Erythroblast (primary cell): ENCODE results near the gene CUTC.

Source experiments
- GATA1 ChIP-seq: IDR thresholded peaks from 2 replicates; pipeline ENCODE4 v1.6.1; 2011; ENCODE audit warnings: low read depth, mild to moderate bottlenecking, control low read depth, low read length, moderate library complexity
- POLR2A ChIP-seq: IDR thresholded peaks from 2 replicates; pipeline ENCODE4 v1.6.1; 2011; ENCODE audit warnings: mild to moderate bottlenecking, low read length

DNA sequence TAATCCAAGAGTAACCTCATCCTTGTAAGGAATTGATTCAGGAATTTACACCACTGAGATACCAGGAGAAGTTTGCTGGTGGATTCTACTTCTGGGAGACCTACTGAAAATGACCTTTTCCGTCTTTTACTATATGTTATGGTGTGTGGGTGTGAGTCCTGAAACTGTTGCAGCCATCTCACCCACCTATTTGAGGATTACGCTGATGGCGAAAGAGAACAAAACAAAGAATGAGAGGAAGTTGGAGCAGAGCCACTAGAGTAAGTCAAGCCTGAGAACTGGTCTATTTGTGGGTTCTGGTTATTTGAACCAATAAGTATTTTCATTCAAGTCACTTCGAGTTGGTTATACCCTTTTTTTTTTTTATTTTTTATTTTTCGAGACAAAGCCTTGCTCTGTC is 37.7 kb downstream of the CUTC start:
- TF ChIP-seq POLR2A (no peak), GATA1 (no peak)
